Nephron progenitor cell (in vitro differentiated cells): ENCODE results near the gene CAMTA1.

ENCODE experiments used
- DNase-seq: peaks from one replicate; pipeline ENCODE4 v3.0.0; 2021
- H3K27ac Mint-ChIP-seq: 2 replicates; pipeline ENCODE4 v1.8.0; 2021; ENCODE audit warnings: mild to moderate bottlenecking, moderate library complexity, mixed read lengths
- H3K27me3 Mint-ChIP-seq: 2 replicates; pipeline ENCODE4 v1.8.0; 2021; ENCODE audit warnings: mild to moderate bottlenecking, low read depth, mixed read lengths; ENCODE audit not compliant: poor library complexity
- H3K36me3 Mint-ChIP-seq: 2 replicates; pipeline ENCODE4 v1.8.0; 2021; ENCODE audit warnings: low read depth, mixed read lengths
- H3K4me1 Mint-ChIP-seq: 2 replicates; pipeline ENCODE4 v1.8.0; 2021; ENCODE audit warnings: mixed read lengths
- H3K4me3 Mint-ChIP-seq: 2 replicates; pipeline ENCODE4 v1.8.0; 2021; ENCODE audit warnings: mild to moderate bottlenecking, moderate library complexity, mixed read lengths
- H3K9me3 Mint-ChIP-seq: 2 replicates; pipeline ENCODE4 v1.8.0; 2021; ENCODE audit warnings: mild to moderate bottlenecking, moderate library complexity, mixed read lengths
- TF ChIP-seq, protein P1 (sequence below): fragments of 200-600 bp; sonication (generic); IDR thresholded peaks from 2 replicates; pipeline ENCODE4 v1.5.0; 2021; ENCODE audit warnings: antibody characterized with exemption

The CAMTA1 gene

GRCh38 chr1:7481194-7481593 lies 695.9 kb downstream of the CAMTA1 start:
- TF ChIP-seq, protein P1, sequence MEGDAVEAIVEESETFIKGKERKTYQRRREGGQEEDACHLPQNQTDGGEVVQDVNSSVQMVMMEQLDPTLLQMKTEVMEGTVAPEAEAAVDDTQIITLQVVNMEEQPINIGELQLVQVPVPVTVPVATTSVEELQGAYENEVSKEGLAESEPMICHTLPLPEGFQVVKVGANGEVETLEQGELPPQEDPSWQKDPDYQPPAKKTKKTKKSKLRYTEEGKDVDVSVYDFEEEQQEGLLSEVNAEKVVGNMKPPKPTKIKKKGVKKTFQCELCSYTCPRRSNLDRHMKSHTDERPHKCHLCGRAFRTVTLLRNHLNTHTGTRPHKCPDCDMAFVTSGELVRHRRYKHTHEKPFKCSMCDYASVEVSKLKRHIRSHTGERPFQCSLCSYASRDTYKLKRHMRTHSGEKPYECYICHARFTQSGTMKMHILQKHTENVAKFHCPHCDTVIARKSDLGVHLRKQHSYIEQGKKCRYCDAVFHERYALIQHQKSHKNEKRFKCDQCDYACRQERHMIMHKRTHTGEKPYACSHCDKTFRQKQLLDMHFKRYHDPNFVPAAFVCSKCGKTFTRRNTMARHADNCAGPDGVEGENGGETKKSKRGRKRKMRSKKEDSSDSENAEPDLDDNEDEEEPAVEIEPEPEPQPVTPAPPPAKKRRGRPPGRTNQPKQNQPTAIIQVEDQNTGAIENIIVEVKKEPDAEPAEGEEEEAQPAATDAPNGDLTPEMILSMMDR = no peak
- Mint-ChIP-seq H3K36me3 (no peaks in the 10 kb centered on the region), H3K4me3 (no peak overlapping the region), H3K4me1 (peaks cover 17% of the 10 kb centered on the region), H3K27ac (no peak overlapping the region), H3K27me3 (peaks cover 3% of the 10 kb centered on the region), H3K9me3 (no peaks in the 10 kb centered on the region)
- DNase-seq = no peak

DNA sequence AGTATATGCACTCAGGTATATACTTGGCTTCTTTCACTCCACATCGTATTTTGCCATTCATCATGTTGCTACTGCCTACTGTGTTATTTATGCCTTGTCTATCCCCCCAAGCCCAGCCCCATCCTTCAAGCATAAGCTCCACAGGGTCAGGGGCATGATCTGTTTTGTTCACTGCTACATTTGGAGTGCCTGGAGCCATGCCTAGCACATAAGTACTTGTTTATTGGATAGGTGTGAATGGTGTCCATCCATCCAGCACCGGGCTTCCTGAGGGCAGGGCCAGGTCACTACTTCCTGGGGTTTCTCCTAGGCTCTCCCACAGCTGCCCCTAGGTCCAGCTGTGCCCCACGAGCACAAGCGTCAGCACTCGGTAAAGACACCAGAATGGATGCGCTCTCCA lies 696.8 kb downstream of the CAMTA1 start:
- no peaks in the 10 kb centered on the region for H3K36me3 Mint-ChIP-seq
- no peak for DNase-seq
- H3K27me3 Mint-ChIP-seq = no peaks in the 10 kb centered on the region
- no peak overlapping the region for H3K4me3 Mint-ChIP-seq
- no peaks in the 10 kb centered on the region for H3K9me3 Mint-ChIP-seq
- no peak overlapping the region for H3K27ac Mint-ChIP-seq
- peaks cover 11% of the 10 kb centered on the region for H3K4me1 Mint-ChIP-seq
- TF ChIP-seq, protein P1 = no peak

GRCh38 chr1:7482772-7483495 lies 697.7 kb downstream of the CAMTA1 start:
- Mint-ChIP-seq H3K27ac (no peak overlapping the region), H3K36me3 (no peaks in the 10 kb centered on the region), H3K4me3 (no peak overlapping the region), H3K9me3 (no peaks in the 10 kb centered on the region), H3K4me1 (peaks cover 14% of the 10 kb centered on the region), H3K27me3 (no peaks in the 10 kb centered on the region)
- TF ChIP-seq, protein P1 = no peak
- DNase-seq = no peak

- Mint-ChIP-seq H3K36me3 (no peaks in the 10 kb centered on the region), H3K9me3 (no peaks in the 10 kb centered on the region), H3K4me3 (no peak overlapping the region), H3K27me3 (no peaks in the 10 kb centered on the region), H3K4me1 (peaks cover 21% of the 10 kb centered on the region), H3K27ac (no peak overlapping the region)
- TF ChIP-seq, protein P1 = no peak
- no peak for DNase-seq
Measured at GRCh38 chr1:7483634-7484383, 698.6 kb downstream of the CAMTA1 start.

GRCh38 chr1:7485086-7485780 lies 700.0 kb downstream of the CAMTA1 start:
- no peak for DNase-seq
- peaks cover 26% of the 10 kb centered on the region for H3K4me1 Mint-ChIP-seq
- TF ChIP-seq, protein P1 = no peak
- H3K27ac Mint-ChIP-seq = no peak overlapping the region
- no peak overlapping the region for H3K4me3 Mint-ChIP-seq
- H3K27me3 Mint-ChIP-seq = no peaks in the 10 kb centered on the region
- no peaks in the 10 kb centered on the region for H3K9me3 Mint-ChIP-seq
- no peaks in the 10 kb centered on the region for H3K36me3 Mint-ChIP-seq
